ENCODE results near the gene RPS6KA2. TPM values are rescaled to one million over a fixed set of nuclear protein-coding genes. Genes with fewer than 3 reads are reported as not detected.

Gene RPS6KA2
- total RNA-seq, 4 donors from 2014 or later = 52.1 to 84.8 (median 58.7) TPM

DNA sequence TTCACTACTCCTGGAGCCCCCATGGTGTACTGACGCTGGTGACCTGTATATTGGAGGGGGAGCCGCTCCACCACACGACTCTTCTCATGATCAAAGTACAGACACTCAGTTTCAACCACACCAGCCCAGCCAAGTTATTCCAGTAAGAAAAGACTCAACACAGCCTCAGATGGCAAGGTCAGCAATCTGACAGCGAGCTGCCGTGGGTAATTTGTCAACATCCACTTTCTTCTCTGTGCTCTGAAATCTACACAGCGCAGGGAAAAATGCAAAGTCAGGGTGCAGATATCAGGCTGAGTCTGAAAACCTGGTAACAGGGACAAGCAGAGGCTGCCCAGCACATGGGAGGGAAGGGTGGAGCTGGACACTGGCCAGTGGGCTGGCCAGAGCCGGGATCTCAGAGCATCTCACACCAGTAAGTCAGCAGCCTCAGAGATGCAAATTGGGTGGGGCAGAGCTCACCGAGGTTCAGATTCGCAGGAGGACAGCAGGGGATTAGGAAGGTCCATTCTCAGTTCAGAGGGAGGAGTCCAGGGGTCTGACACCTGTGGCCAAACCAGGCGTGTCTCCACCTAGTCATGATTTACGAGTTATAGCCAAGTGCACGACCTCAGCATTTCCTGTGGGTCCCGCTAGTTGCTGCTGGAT is 44.5 kb upstream of the RPS6KA2 start:
- TF ChIP-seq, protein P1, sequence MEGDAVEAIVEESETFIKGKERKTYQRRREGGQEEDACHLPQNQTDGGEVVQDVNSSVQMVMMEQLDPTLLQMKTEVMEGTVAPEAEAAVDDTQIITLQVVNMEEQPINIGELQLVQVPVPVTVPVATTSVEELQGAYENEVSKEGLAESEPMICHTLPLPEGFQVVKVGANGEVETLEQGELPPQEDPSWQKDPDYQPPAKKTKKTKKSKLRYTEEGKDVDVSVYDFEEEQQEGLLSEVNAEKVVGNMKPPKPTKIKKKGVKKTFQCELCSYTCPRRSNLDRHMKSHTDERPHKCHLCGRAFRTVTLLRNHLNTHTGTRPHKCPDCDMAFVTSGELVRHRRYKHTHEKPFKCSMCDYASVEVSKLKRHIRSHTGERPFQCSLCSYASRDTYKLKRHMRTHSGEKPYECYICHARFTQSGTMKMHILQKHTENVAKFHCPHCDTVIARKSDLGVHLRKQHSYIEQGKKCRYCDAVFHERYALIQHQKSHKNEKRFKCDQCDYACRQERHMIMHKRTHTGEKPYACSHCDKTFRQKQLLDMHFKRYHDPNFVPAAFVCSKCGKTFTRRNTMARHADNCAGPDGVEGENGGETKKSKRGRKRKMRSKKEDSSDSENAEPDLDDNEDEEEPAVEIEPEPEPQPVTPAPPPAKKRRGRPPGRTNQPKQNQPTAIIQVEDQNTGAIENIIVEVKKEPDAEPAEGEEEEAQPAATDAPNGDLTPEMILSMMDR (IDR thresholded peaks at IDR 0.05) = no peak
- peak; percentile 80 for ATAC-seq (ENCODE audit: low FRiP score)
- no peak for DNase-seq (ENCODE audit: low spot score)

DNA sequence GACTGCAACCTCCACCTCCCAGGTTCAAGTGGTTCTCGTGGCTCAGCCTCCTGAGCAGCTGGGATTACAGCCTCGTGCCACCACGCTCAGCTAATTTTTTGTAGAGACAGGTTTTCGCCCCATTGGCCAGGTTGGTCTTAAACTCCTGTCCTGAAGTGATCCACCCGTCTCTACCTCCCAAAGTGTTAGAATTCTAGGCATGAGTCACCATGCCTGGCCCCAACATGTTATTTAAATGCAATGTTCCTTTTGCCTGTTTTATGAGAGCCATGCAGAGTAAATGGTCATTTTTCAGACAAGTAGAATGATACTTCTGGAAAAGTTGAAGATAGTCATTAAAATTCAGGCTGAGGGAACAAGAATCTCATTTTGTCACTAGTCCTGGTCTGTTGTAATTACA is 43.8 kb upstream of the RPS6KA2 start:
- ATAC-seq (ENCODE audit: low FRiP score) (no peak), DNase-seq (ENCODE audit: low spot score) (no peak)
- TF ChIP-seq, protein P1 (IDR thresholded peaks at IDR 0.05) = no peak

DNA sequence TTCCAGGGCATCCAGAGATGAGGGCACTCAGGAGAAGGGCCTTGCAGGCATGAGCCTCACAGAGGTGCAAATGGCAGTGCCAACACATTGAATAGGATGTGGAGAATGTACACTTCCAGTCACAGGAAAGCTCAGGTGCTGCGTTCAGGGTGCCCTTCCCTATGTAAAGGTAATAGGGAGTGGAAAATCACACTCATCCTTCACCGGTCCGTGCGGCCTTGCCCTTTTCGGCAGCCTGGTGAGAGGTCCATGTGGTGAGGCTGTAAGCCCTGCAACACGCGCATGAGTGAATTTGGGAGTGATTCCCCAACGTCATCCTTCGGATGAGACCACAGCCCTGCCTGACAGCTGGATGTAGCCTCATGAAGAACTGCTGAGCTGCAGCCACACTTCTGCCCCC is 43.0 kb upstream of the RPS6KA2 start:
- DNase-seq (ENCODE audit: low spot score) (no peak), ATAC-seq (ENCODE audit: low FRiP score) (no peak)
- TF ChIP-seq, protein P1 (IDR thresholded peaks at IDR 0.05) = no peak

DNA sequence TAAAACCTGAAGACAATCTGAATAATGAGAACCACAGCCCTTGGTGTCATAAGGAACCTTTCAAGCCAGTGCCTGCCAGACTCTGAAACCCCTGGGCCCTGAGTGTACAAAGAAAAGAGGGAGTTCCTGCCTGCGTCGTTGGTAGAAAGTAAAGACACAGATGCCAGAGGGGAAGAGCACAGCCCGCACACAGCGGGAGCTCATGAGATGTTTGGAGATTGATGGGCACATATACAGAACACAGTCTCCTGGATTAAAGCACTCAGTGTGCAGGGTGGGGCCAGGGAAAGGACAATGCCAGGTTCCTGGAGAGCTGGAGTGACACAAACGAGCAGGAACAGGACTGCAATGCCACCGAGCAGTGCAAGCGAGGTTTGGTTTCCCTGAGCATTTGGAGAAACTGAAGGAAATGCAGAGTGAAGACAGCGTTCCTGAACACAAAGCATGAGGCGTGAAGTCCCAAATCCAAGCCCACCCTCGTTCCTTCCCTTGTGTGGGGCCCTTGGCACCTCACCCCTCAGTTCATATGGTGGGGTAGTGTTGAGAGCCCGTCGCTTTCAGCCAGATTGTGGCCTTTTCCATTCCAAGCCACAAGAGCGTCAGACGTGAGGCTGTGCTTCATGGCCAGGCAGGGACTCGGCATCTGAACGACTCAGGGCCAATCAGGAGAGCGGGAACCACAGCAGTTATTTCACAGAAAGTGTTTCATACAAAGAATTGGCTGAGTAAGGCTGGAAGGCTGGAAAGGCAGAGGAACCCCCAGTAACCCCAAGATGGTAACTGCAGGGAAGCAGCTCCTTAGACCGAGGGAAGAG is 41.0 kb upstream of the RPS6KA2 start:
- no peak for ATAC-seq (ENCODE audit: low FRiP score)
- TF ChIP-seq, protein P1 (IDR thresholded peaks at IDR 0.05) = no peak
- DNase-seq (ENCODE audit: low spot score) = no peak

DNA sequence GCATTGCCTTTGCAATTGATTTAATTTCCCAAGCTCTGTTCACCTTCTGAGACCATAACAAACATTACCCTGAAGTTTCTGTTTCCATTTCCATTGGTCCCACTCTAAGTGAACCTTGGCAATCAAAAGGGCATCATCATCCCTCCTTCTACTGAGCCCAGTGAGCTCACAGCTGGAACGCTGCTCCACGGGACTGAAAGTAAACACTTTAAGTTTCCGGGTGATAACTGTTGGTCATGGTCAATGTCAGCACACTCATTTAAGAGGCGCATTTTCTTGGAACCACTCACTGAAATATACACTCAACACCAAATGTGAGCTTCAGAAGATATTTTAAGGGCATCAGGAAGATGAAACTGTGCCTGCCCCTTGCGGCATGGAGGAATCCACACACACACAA is 37.1 kb upstream of the RPS6KA2 start:
- no peak for ATAC-seq (ENCODE audit: low FRiP score)
- DNase-seq (ENCODE audit: low spot score) = no peak
- TF ChIP-seq, protein P1 (IDR thresholded peaks at IDR 0.05) = no peak

DNA sequence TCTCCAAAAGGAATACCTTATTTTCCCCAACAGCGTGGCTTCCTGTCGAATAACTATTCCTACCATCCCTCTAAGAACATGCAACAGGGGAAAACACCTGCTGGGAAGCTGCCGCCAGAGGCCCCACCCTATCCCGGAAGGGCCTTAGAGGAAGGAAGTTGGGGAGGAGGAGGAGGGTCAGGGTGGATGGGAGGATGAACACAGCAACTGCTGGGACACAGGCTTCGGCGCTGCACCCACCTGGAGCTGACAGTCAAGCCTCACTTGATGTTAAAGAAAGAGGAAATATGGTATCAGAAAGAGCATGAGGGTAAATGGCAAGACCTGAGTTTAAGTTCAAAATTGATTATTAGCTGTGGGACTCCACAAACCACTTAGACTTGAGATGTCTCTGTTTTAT is 36.5 kb upstream of the RPS6KA2 start:
- DNase-seq (ENCODE audit: low spot score) (no peak), ATAC-seq (ENCODE audit: low FRiP score) (no peak)
- TF ChIP-seq, protein P1 (IDR thresholded peaks at IDR 0.05) = no peak

DNA sequence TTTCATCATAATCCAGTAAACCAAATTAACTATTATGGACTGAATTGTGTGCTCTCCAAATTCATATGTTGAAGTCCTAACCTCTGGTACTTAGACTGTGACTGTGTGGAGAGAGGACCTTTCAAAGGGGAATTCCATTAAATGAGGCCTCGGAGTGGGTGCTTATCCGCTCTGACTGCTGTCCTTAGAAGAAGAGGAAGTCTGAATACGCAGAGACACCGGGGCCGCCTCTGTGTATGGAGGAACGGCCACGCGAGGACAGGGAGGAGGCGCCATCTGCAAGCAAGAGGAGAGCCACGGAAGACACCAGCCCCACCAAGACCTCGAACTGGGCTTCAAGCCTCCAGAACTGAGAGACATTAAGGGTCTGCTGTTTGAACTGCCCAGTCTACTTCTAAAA is 35.6 kb upstream of the RPS6KA2 start:
- TF ChIP-seq, protein P1 (IDR thresholded peaks at IDR 0.05) = no peak
- DNase-seq (ENCODE audit: low spot score) (no peak), ATAC-seq (ENCODE audit: low FRiP score) (no peak)

Measured in omental fat pad (tissue), 4 donors.